GM19397 (cell line): ENCODE measurements around the gene PATE1.

ENCODE experiments used
- ATAC-seq: cut with Tn5 transposase; IDR thresholded peaks from one replicate; pipeline ENCODE4 v1.9.1; 2021; ENCODE audit warnings: mild to moderate bottlenecking, moderate library complexity; ENCODE audit not compliant: unreplicated experiment

The PATE1 gene

DNA sequence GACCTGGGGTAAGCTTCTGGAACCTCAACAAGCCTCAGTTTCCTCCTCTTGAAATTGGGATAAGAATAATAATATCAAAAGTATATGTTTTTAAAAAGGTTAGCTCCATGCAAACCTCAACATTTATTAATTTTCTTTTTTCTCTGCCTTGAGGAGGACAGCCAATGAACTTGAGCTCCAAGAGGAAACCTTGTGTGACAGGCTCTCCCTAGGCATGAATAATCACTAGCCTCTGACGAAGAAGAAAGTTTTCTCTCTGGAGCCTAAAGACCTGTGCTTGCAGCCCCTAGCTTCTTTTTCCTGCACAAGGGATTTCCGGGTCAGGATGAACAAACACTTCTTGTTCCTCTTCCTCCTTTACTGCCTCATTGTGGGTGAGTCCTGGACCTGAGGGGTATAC, 41.7 kb downstream of the PATE1 start, which contains the start of gene PATE3:
PATE3 (plus strand) TSS at position 301 of the 400 bp plus-strand sequence; CDS start at position 326, 25 bp downstream.
- ATAC-seq = no peak

DNA sequence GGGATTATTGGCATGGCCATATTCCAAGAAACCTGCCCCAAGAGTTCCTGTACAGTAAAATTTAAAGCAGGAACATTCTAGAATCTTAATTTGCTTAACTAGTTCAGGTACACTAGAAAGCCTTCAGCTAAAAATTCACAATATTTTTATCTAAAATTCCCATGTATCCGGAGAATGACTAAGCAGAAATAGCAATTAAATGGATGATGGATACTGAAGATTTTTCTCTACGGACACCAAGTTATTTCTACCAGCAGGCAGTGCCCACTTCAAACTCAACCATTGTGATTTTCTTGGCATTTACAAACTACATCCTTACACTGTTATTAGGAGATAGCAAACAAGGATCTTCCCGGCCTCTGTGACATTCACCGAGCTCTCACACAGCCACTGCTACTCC, 44.7 kb downstream of the PATE1 start:
- no peak for ATAC-seq

DNA sequence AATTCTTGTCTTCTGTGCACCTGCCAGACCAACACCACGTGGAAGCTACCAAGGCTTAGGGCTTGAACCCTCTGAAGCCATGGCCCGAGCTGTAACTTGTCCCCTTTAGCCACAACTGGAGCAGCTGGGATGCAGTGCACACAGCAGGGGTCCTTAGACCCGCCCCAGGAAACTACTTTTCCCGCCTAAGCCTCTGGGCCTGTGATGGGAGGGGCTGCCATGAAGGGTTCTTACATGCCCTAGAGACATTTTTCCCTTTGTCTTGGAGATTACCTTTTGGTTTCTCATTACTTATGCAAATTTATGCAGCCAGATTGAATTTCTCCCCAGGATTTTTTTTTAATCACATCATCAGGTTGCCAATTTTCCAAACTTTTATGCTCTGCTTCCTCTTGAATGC, 51.6 kb downstream of the PATE1 start:
- ATAC-seq = no peak
